GM21526 (cell line): Measurements from ENCODE around the gene NDUFS7.

Experiments
- ATAC-seq: cut with Tn5 transposase; IDR thresholded peaks from one replicate; pipeline ENCODE4 v1.9.1; 2021; ENCODE audit warnings: moderate library complexity; ENCODE audit not compliant: unreplicated experiment, low FRiP score

Gene NDUFS7

GRCh38 chr19:1364070-1364704, 19.5 kb upstream of the NDUFS7 start:
- ATAC-seq = no peak

GRCh38 chr19:1365319-1366269, 18.1 kb upstream of the NDUFS7 start:
- no peak for ATAC-seq

GRCh38 chr19:1366296-1366695, 17.4 kb upstream of the NDUFS7 start:
- ATAC-seq = no peak

- no peak for ATAC-seq
Observed at GRCh38 chr19:1366899-1367870, 16.5 kb upstream of the NDUFS7 start.

- ATAC-seq = no peak
Observed at GRCh38 chr19:1369214-1369805, 14.4 kb upstream of the NDUFS7 start.

- no peak for ATAC-seq
Observed at GRCh38 chr19:1370579-1371361, 12.9 kb upstream of the NDUFS7 start.

- no peak for ATAC-seq
Observed at GRCh38 chr19:1373042-1373533, 10.6 kb upstream of the NDUFS7 start.

- no peak for ATAC-seq
Observed at GRCh38 chr19:1373534-1374249, 10.0 kb upstream of the NDUFS7 start.

GRCh38 chr19:1374250-1374577, 9.5 kb upstream of the NDUFS7 start:
- ATAC-seq = no peak

- ATAC-seq = no peak
Observed at GRCh38 chr19:1376415-1376805, 7.3 kb upstream of the NDUFS7 start.

GRCh38 chr19:1377176-1377964, 6.3 kb upstream of the NDUFS7 start:
- no peak for ATAC-seq

GRCh38 chr19:1377965-1378785, 5.5 kb upstream of the NDUFS7 start:
- ATAC-seq = no peak

- ATAC-seq = no peak
Observed at GRCh38 chr19:1379126-1379905, 4.4 kb upstream of the NDUFS7 start.

- no peak for ATAC-seq
Observed at GRCh38 chr19:1379961-1380489, 3.7 kb upstream of the NDUFS7 start.

- no peak for ATAC-seq
Observed at GRCh38 chr19:1382250-1382649, 1.5 kb upstream of the NDUFS7 start.

- no peak for ATAC-seq
Observed at GRCh38 chr19:1383017-1383311, 743 bp upstream of the NDUFS7 start.

- peak; percentile 12 for ATAC-seq
Observed at GRCh38 chr19:1384085-1384462, 367 bp downstream of the NDUFS7 start.
